HepG2 (cell line): ENCODE data around the gene BRSK2. TPM values are rescaled to one million over a fixed set of nuclear protein-coding genes. Genes with fewer than 3 reads are reported as not detected.

Experiments
- GATAD1 ChIP-seq: IDR thresholded peaks from 2 replicates; pipeline ENCODE4 v1.6.1; 2016; ENCODE audit warnings: missing genetic modification reagents, missing compliant biosample characterization
- MEIS2 ChIP-seq: sonication (generic); formaldehyde crosslinking; IDR thresholded peaks from 2 replicates; pipeline ENCODE4 v1.9.0; 2021; ENCODE audit warnings: mild to moderate bottlenecking, missing genetic modification reagents
- MIER2 ChIP-seq: IDR thresholded peaks from 2 replicates; pipeline ENCODE4 v1.6.1; 2016; ENCODE audit warnings: missing biosample characterization, missing genetic modification reagents
- RAD21 ChIP-seq: fragments of 450-650 bp; formaldehyde crosslinking; IDR thresholded peaks from 2 replicates; pipeline ENCODE4 v1.5.0; 2020; ENCODE audit warnings: mild to moderate bottlenecking
- SALL1 ChIP-seq: sonication (generic); formaldehyde crosslinking; IDR thresholded peaks from 2 replicates; pipeline ENCODE4 v1.8.0; 2022; ENCODE audit warnings: mild to moderate bottlenecking, missing genetic modification reagents
- STAT5B ChIP-seq: sonication (generic); formaldehyde crosslinking; IDR thresholded peaks from 2 replicates; pipeline ENCODE4 v1.4.0; 2020; ENCODE audit warnings: missing genetic modification reagents
- ZBTB7A ChIP-seq: sonication (generic); formaldehyde crosslinking; IDR thresholded peaks from 2 replicates; pipeline ENCODE4 v1.8.0; 2022; ENCODE audit warnings: mild to moderate bottlenecking, missing genetic modification reagents
- ZIK1 ChIP-seq: sonication (generic); formaldehyde crosslinking; IDR thresholded peaks from 2 replicates; pipeline ENCODE4 v1.5.0; 2020; ENCODE audit warnings: mild to moderate bottlenecking, low read depth, missing genetic modification reagents, borderline replicate concordance
- ZNF205 ChIP-seq: IDR thresholded peaks from 2 replicates; pipeline ENCODE4 v1.6.1; 2018; ENCODE audit warnings: missing biosample characterization, missing genetic modification reagents
- ZNF225 ChIP-seq: sonication (generic); formaldehyde crosslinking; IDR thresholded peaks from 2 replicates; pipeline ENCODE4 v1.4.0; 2020; ENCODE audit warnings: mild to moderate bottlenecking, missing genetic modification reagents
- ZNF460 ChIP-seq: sonication (generic); formaldehyde crosslinking; IDR thresholded peaks from 2 replicates; pipeline ENCODE4 v1.5.1; 2020; ENCODE audit warnings: missing genetic modification reagents, mild to moderate bottlenecking, borderline replicate concordance
- ZSCAN31 ChIP-seq: sonication (generic); formaldehyde crosslinking; IDR thresholded peaks from 2 replicates; pipeline ENCODE4 v1.5.0; 2020; ENCODE audit warnings: low read depth, mild to moderate bottlenecking, missing genetic modification reagents
- polyA plus RNA-seq, 8 experiments: library from polyadenylated mRNA; depleted of rRNA in 3 of 8; stranded (reverse) in 7 of 8; unstranded in 1 of 8; fragments of >200 nt; fragmentation: Illumina TruSeq in 4 of 8; extraction: Trizol in 4 of 8; gene quantifications; 2 replicates each; pipeline versions ENCODE4 v1.2.1 to v1.2.3, GENCODE V29; 2011 to 2016; ENCODE audit warnings: low read depth in 4 of 8, missing spikeins in 1 of 8, mixed read lengths in 1 of 8; ENCODE audit not compliant: insufficient read depth in 1 of 8
- total RNA-seq, 5 experiments: library from RNA; depleted of rRNA; stranded (reverse); fragments of >200 nt; fragmentation: Illumina TruSeq; extraction: Trizol; gene quantifications; 2 replicates each; pipeline ENCODE4 v1.2.3, GENCODE V29; 2016; ENCODE audit warnings: low read depth in 1 of 5
- TF ChIP-seq, protein P1 (sequence below): sonication (generic); formaldehyde crosslinking; IDR thresholded peaks from 2 replicates; pipeline ENCODE4 v1.5.0; 2020; ENCODE audit warnings: mild to moderate bottlenecking, missing genetic modification reagents, moderate library complexity
- TF ChIP-seq, protein P2 (sequence below): IDR thresholded peaks from 2 replicates; pipeline ENCODE4 v1.6.1; 2016; ENCODE audit warnings: missing compliant biosample characterization, missing genetic modification reagents, borderline replicate concordance
- TF ChIP-seq, protein P3 (sequence below): sonication (generic); formaldehyde crosslinking; IDR thresholded peaks from 2 replicates; pipeline ENCODE4 v1.4.0; 2020; ENCODE audit warnings: mild to moderate bottlenecking, missing genetic modification reagents
- TF ChIP-seq, protein P4 (sequence below), 2 experiments: fragments of 450-650 bp in 1 of 2; sonication (generic) in 1 of 2; formaldehyde crosslinking in 1 of 2; IDR thresholded peaks; 2 replicates each; pipeline versions ENCODE4 v1.6.1 to v1.8.0; 2016 to 2022; ENCODE audit warnings: antibody characterized with exemption in 1 of 2, mild to moderate bottlenecking in 1 of 2, missing genetic modification reagents in 1 of 2

Gene BRSK2
- total and polyA plus RNA-seq, 2 of the 13 experiments (the other 11 are each of a cell fraction or from before 2014, with no cell fraction given), result 0.74 to 1.1 TPM

DNA sequence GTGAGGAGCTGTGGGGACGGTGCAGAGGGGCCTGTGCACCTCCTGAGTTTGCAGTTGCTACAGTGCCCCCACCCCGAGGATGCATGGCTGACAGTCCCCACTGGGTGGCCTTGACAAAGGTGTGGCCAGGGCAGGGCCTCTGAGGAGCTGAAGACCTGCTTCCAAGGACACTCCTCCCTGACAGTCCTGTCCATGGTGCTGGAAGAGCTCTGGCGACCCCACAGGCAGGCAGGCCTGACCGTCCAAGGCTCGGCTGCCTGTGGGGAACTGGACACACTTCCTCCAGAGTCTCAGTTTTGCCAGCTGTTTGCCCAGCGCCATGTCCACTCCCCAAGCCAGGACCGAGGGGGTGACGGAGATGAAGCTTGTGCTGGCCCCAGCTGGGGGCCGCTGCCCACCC, 32.7 kb downstream of the BRSK2 start (continued):
- TF ChIP-seq, protein P1, sequence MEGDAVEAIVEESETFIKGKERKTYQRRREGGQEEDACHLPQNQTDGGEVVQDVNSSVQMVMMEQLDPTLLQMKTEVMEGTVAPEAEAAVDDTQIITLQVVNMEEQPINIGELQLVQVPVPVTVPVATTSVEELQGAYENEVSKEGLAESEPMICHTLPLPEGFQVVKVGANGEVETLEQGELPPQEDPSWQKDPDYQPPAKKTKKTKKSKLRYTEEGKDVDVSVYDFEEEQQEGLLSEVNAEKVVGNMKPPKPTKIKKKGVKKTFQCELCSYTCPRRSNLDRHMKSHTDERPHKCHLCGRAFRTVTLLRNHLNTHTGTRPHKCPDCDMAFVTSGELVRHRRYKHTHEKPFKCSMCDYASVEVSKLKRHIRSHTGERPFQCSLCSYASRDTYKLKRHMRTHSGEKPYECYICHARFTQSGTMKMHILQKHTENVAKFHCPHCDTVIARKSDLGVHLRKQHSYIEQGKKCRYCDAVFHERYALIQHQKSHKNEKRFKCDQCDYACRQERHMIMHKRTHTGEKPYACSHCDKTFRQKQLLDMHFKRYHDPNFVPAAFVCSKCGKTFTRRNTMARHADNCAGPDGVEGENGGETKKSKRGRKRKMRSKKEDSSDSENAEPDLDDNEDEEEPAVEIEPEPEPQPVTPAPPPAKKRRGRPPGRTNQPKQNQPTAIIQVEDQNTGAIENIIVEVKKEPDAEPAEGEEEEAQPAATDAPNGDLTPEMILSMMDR (CRISPR knock-in tag), result peak; percentile 39
- TF ChIP-seq SALL1 (peak; percentile 46; the same call in 1 of the 2 replicates), ZBTB7A (CRISPR knock-in tag) (no peak), ZNF205 (CRISPR knock-in tag) (no peak), ZNF460 (CRISPR knock-in tag) (no peak), STAT5B (0 out of 2 replicates have a peak, but pooled peaks have one; percentile 24), ZSCAN31 (CRISPR knock-in tag) (no peak), ZNF225 (CRISPR knock-in tag) (no peak), MEIS2 (CRISPR knock-in tag) (no peak), MIER2 (CRISPR knock-in tag) (peak; percentile 94), ZIK1 (CRISPR knock-in tag) (no peak), GATAD1 (CRISPR knock-in tag) (0 out of 2 replicates have a peak, but pooled peaks have one; percentile 25), RAD21 (CRISPR knock-in tag) (no peak)
- TF ChIP-seq, protein P2, sequence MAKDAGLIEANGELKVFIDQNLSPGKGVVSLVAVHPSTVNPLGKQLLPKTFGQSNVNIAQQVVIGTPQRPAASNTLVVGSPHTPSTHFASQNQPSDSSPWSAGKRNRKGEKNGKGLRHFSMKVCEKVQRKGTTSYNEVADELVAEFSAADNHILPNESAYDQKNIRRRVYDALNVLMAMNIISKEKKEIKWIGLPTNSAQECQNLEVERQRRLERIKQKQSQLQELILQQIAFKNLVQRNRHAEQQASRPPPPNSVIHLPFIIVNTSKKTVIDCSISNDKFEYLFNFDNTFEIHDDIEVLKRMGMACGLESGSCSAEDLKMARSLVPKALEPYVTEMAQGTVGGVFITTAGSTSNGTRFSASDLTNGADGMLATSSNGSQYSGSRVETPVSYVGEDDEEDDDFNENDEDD, result no peak
- TF ChIP-seq, protein P3, sequence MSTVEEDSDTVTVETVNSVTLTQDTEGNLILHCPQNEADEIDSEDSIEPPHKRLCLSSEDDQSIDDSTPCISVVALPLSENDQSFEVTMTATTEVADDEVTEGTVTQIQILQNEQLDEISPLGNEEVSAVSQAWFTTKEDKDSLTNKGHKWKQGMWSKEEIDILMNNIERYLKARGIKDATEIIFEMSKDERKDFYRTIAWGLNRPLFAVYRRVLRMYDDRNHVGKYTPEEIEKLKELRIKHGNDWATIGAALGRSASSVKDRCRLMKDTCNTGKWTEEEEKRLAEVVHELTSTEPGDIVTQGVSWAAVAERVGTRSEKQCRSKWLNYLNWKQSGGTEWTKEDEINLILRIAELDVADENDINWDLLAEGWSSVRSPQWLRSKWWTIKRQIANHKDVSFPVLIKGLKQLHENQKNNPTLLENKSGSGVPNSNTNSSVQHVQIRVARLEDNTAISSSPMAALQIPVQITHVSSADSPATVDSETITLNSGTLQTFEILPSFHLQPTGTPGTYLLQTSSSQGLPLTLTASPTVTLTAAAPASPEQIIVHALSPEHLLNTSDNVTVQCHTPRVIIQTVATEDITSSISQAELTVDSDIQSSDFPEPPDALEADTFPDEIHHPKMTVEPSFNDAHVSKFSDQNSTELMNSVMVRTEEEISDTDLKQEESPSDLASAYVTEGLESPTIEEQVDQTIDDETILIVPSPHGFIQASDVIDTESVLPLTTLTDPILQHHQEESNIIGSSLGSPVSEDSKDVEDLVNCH (CRISPR knock-in tag), result no peak
- TF ChIP-seq, protein P4, sequence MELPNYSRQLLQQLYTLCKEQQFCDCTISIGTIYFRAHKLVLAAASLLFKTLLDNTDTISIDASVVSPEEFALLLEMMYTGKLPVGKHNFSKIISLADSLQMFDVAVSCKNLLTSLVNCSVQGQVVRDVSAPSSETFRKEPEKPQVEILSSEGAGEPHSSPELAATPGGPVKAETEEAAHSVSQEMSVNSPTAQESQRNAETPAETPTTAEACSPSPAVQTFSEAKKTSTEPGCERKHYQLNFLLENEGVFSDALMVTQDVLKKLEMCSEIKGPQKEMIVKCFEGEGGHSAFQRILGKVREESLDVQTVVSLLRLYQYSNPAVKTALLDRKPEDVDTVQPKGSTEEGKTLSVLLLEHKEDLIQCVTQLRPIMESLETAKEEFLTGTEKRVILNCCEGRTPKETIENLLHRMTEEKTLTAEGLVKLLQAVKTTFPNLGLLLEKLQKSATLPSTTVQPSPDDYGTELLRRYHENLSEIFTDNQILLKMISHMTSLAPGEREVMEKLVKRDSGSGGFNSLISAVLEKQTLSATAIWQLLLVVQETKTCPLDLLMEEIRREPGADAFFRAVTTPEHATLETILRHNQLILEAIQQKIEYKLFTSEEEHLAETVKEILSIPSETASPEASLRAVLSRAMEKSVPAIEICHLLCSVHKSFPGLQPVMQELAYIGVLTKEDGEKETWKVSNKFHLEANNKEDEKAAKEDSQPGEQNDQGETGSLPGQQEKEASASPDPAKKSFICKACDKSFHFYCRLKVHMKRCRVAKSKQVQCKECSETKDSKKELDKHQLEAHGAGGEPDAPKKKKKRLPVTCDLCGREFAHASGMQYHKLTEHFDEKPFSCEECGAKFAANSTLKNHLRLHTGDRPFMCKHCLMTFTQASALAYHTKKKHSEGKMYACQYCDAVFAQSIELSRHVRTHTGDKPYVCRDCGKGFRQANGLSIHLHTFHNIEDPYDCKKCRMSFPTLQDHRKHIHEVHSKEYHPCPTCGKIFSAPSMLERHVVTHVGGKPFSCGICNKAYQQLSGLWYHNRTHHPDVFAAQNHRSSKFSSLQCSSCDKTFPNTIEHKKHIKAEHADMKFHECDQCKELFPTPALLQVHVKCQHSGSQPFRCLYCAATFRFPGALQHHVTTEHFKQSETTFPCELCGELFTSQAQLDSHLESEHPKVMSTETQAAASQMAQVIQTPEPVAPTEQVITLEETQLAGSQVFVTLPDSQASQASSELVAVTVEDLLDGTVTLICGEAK (IDR thresholded peaks at IDR 0.05), result no peak
- TF ChIP-seq, protein P4 (CRISPR knock-in tag; IDR thresholded peaks at IDR 0.05), result no peak
